Measurements from ENCODE around the gene ZNF888. TPM values are rescaled to one million over a fixed set of nuclear protein-coding genes. Genes with fewer than 3 reads are reported as not detected.

Gene ZNF888
- total RNA-seq (2022; extraction: Qiagen RNA extraction; ENCODE audit: low read depth): not detected in 5 replicates

DNA sequence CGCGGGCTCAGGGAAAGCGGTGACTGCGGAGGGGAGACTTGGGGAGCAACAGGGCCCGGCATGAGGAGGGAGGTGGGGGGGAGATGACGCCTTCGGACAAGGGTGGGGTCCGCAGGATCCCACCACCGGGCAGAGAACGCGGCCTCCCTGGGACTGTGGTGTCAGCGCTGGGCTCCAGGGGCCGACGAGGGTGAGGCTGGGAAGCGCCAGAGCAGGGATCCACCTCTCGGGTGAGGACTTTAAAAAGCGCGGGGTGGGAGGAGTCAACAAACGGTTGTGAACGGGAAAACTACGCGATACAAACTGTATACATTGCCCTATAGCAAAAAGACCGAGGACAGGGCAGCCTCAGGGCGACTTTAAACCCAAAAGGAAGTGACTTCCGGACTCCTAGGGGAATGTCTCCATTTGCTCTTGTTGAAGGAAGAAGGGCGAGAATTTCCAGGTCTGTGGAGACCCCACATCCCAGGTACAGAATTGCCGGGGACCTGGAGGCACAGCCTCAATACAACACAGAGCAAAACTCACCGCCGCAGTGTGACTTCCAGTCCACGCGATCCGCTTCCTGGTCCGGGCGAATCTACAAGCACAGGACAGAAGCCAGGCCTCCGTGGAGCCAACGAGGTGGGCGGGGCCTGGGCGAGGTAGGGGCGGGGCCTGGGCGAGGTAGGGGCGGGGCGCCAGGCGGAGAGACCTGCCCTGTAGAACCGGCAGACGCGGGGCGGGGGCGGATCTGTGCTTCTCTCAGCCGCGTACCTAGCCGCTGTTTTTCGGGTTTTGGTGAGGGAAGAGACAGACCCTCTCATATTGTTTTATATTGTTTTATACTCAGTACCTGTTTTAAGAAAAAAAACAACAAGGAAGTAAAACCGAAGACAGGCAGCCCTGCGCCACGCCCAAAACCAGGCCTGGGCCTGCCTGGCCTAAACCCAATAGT is at the start of gene ZNF888:
Gene ZNF888, minus strand, starts transcription at position 588 of the 937 bp plus-strand sequence. CDS start 5,555 bp downstream, outside the sequence.

DNA sequence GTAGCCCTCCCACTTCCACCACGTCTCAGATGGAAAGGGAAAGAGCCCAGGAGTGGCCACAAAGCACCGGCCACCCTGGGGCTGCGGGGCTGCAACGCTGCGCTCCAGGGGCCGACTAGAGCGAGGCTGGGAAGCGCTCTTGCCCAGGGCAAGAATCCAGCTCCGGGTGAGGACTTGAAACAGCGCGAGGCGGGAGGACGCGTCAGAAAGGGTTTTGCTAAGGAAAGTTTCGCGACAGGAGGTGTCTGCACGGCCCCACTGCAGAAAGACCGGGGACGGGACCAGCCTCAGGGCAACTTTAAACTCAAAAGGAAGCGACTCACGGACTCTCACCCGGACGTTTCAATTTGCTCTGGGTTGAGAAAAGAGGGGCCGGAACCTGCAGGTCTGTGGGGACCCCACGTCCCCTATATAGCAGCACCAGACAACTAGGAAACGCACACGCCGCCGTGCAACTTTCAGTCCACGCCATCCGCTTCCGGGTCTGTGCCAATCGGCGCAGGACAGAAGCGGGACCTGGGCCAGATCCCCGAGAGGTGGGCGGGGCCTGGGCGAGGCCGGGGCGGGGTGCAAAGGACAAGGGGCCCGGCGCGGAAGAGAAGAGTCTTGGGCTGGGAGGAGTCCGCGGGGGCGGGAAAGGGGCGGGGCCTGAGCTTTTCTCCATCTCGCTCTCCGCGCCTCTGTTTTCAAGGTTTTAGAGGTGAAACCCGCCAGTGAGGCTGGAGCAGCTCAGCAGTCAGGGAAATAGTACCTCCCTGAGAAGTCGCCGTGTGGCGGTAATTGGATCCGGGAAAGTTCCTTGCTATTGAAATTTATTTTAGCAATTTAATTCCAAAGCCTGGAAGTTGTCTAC is 39.4 kb upstream of the ZNF888 start, which contains the start of gene ZNF816:
Gene ZNF816, minus strand, starts transcription at position 488 of the 853 bp plus-strand sequence. CDS start 6,792 bp downstream, outside the sequence.

DNA sequence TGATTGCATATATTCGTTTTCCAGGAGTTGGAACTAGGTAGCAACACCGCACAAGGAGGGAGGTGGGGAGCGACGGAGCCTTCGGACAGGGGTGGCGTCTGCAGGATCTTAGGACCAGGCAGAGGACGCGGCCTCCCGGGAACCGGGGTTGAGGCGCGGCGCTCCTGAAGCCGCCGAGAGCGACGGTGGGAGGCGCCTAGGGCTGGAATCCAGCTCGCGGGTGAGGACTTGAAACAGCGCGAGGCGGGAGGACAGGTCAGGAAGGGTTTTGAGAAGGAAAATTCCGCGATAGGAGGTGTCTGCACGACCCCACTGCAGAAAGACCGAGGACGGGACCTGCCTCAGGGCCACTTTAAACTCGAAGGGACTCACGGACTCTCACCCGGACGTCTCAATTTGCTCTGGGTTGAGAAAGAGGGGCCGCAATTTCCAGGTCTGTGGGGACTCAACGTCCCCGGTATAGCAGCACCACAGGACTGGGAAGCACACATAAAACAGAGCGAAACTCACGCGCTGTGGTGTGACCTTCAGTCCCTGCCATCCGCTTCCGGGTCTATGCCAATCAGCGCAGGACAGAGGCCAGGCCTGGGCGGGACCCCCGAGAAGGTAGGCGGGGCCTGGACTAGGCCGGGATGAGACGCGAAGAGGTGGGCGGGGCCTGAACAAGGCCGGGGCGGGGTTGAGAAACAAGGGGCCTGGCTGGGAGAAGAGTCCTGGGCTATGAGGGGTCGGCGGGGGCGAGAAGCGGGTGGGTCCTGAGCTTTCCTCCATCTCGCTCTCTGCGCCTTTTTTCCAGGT is 25.9 kb downstream of the ZNF888 start, which contains the start of gene ZNF320:
Gene ZNF320, minus strand, starts transcription at position 498 of the 798 bp plus-strand sequence. CDS start 7,380 bp downstream, outside the sequence.

DNA sequence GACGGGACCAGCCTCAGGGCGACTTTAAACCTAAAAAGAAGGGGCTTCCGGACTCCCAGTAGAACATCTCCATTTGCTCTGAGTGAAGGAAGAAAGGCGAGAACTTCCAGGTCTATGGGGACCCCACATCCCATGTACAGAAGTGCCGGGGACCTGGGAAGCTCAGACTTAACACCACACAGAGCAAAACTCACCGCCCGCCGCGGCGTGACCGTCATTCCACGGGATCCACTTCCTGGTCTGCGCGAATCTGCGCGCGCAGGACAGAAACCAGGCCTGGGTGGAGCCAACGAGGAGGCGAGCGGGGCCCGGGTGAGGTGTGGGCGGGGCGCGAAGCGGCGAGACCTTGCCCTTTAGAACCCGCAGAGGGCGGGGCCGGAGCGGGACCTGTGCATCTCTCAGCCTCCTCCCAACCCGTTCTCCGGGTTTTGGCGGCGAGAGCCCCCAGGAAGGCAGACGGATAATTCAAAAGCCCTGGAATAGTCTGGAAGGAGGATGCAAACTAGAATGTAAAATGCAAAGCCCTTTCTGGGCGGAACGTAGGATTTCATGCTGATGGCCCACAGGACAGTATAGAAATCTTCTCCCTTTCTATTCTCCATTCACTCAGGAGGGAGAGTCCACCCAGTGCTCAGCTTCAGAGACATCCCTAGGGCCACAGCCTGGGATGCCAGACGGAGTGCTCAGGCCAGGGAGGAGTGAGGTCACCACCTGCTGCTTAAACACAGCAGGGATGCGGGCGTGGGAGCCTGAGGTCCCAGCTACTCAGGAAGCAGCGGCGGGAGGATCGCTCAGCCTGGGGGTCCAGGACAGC is 65.6 kb downstream of the ZNF888 start, which contains the start of gene ZNF468:
Gene ZNF468, minus strand, starts transcription at position 242 of the 814 bp plus-strand sequence. CDS start 3,347 bp downstream, outside the sequence.

Other genes with a start within 250 kb of the ZNF888 start
- gene ZNF611, start 188.4 kb downstream of the ZNF888 start, total RNA-seq (2022; extraction: Qiagen RNA extraction; ENCODE audit: low read depth): 2.3 to 5.1 TPM (median 2.7 TPM) in 5 replicates
- 0.07 to 0.34 TPM (median 0.22 TPM) in 4 of 5 replicates, not detected in the other for gene ZNF600, start 136.6 kb downstream of the ZNF888 start, total RNA-seq (2022; extraction: Qiagen RNA extraction; ENCODE audit: low read depth)
- gene ZNF28, start 101.8 kb downstream of the ZNF888 start, total RNA-seq (2022; extraction: Qiagen RNA extraction; ENCODE audit: low read depth): 0.62 to 2.0 TPM (median 1.2 TPM) in 5 replicates
- 0.51 to 0.79 TPM (median 0.70 TPM) in 5 replicates for gene ZNF468, start 65.8 kb downstream of the ZNF888 start, total RNA-seq (2022; extraction: Qiagen RNA extraction; ENCODE audit: low read depth)
- not detected in 5 replicates for gene ZNF320, start 25.8 kb downstream of the ZNF888 start, total RNA-seq (2022; extraction: Qiagen RNA extraction; ENCODE audit: low read depth)
- gene ZNF816, start 39.5 kb upstream of the ZNF888 start, total RNA-seq (2022; extraction: Qiagen RNA extraction; ENCODE audit: low read depth): 0.12 to 0.59 TPM (median 0.28 TPM) in 3 of 5 replicates, not detected in the others
- not detected in 5 replicates for gene ERVV-1, start 90.5 kb upstream of the ZNF888 start, total RNA-seq (2022; extraction: Qiagen RNA extraction; ENCODE audit: low read depth)
- not detected in 5 replicates for gene ERVV-2, start 121.3 kb upstream of the ZNF888 start, total RNA-seq (2022; extraction: Qiagen RNA extraction; ENCODE audit: low read depth)
- 6.3 to 9.0 TPM (median 7.5 TPM) in 5 replicates for gene ZNF160, start 180.0 kb upstream of the ZNF888 start, total RNA-seq (2022; extraction: Qiagen RNA extraction; ENCODE audit: low read depth)
- not detected in 5 replicates for gene ZNF415, start 209.5 kb upstream of the ZNF888 start, total RNA-seq (2022; extraction: Qiagen RNA extraction; ENCODE audit: low read depth)
- not detected in 5 replicates for gene ZNF347, start 235.6 kb upstream of the ZNF888 start, total RNA-seq (2022; extraction: Qiagen RNA extraction; ENCODE audit: low read depth)

Data from A549 treated with ZK216348 at 1 μM for 4 hours (cell line).